ENCODE results near the gene BRD7.
A peak's percentile ranks its signal among the peaks of the same experiment; 100 is the strongest.
"Not testable (repeated sequence)": the region's sequence is repeated elsewhere in the genome, so short reads cannot be mapped to it uniquely, and the experiment has no call there.

The BRD7 gene

DNA sequence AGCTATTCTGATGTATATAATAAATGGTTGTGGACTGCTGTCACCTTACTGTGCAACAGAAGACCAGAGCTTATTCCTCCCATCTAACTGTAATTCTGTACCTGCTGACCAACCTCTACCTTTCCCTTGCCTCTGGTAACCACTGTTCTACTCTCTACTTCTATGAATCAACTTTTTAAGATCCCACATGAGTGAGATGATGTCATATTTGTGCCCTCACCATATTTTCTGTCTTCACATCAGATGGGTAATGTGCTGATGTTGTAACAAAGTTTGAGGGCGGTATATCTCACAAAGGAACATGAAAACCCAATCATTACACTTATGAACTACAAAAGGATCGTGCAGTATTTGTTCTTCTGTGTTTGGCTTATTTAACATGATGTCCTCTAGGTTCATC, 16.8 kb downstream of the BRD7 start:
- Mint-ChIP-seq H3K4me1 (peaks cover 22% of the 10 kb centered on the region), H3K27me3 (no peaks in the 10 kb centered on the region), H3K27ac (no peak overlapping the region), H3K36me3 (peaks cover 17% of the 10 kb centered on the region), H3K4me3 (no peak overlapping the region), H3K9me3 (peaks cover 3% of the 10 kb centered on the region)

DNA sequence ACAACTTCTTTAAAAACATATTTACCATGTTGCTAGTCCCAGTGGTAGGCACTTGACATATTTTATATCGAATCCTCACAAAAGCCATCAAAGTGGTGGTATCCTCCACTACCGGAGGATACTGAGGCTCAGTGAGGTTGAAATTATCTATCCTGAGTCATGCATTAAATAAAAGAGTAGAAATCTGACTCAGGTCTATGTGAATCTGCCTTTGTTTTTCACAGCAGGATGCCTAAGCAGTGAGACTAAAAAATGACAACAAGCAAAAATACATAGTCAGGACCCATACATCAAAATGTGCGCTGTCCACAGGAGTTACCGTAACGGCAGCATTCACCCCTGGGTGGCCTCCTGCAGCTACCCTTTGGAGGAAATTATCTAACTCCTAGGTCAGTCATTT, 17.7 kb downstream of the BRD7 start:
- Mint-ChIP-seq H3K9me3 (peaks cover 3% of the 10 kb centered on the region), H3K36me3 (peaks cover 20% of the 10 kb centered on the region), H3K4me3 (no peak overlapping the region), H3K27ac (no peak overlapping the region), H3K27me3 (no peaks in the 10 kb centered on the region), H3K4me1 (peaks cover 22% of the 10 kb centered on the region)

DNA sequence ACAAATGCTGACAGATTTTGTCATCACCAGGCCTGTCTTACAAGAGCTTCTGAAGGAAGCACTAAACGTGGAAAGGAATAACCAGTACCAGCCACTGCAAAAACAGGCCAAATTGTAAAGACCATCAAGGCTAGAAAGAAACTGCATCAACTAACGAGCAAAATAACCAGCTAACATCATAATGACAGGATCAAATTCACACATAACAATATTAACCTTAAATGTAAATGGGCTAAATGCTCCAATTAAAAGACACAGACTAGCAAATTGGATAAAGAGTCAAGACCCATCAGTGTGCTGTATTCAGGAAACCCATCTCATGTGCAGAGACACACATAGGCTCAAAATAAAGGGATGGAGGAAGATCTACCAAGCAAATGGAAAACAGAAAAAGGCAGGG, 23.6 kb downstream of the BRD7 start:
- H3K4me3 Mint-ChIP-seq, H3K9me3 Mint-ChIP-seq, H3K27ac Mint-ChIP-seq, H3K27me3 Mint-ChIP-seq: not testable (repeated sequence)
- Mint-ChIP-seq H3K36me3 (peaks cover 34% of the 10 kb centered on the region), H3K4me1 (peaks cover 17% of the 10 kb centered on the region)

DNA sequence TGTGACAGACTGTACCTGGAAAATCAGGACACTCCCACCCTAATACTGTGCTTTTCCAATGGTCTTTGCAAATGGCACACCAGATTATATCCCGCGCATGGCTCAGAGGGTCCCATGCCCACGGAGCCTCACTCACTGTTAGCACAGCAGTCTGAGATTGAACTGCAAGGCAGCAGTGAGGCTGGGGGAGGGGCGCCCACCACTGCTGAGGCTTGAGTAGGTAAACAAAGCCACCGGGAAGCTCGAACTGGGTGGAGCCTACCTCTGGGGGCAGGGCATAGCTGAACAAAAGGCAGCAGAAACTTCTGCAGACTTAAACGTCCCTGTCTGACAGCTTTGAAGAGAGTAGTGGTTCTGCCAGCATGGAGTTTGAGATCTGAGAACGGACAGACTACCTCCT, 25.2 kb downstream of the BRD7 start:
- not testable (repeated sequence) for H3K27ac Mint-ChIP-seq
- H3K36me3 Mint-ChIP-seq: peaks cover 25% of the 10 kb centered on the region
- peaks cover 23% of the 10 kb centered on the region for H3K4me1 Mint-ChIP-seq

DNA sequence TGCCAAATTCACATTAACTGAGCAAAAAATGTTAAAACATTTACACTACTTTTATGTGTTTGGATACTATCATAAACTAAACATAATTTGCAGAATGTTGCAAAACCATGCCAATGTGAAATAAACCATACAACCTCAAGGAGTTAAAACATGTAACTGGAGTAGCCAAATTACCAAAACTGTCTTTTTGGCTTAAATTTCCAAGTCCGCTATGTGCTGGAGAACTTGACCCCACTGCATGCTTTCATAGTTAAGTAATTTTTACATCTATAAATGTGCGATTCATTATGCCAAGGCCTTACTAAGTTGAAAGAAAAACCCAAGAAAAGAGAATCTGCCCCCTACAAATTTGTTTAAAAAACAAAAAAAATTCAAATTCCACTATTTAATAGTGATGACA, 28.2 kb downstream of the BRD7 start:
- Mint-ChIP-seq H3K4me1 (peaks cover 25% of the 10 kb centered on the region), H3K4me3 (no peak overlapping the region), H3K36me3 (peaks cover 20% of the 10 kb centered on the region), H3K9me3 (no peaks in the 10 kb centered on the region), H3K27ac (no peak overlapping the region), H3K27me3 (no peaks in the 10 kb centered on the region)

More for the DNA sequence above, 25.2 kb downstream of the BRD7 start:
- not testable (repeated sequence) for H3K27me3 Mint-ChIP-seq, H3K9me3 Mint-ChIP-seq, H3K4me3 Mint-ChIP-seq

DNA sequence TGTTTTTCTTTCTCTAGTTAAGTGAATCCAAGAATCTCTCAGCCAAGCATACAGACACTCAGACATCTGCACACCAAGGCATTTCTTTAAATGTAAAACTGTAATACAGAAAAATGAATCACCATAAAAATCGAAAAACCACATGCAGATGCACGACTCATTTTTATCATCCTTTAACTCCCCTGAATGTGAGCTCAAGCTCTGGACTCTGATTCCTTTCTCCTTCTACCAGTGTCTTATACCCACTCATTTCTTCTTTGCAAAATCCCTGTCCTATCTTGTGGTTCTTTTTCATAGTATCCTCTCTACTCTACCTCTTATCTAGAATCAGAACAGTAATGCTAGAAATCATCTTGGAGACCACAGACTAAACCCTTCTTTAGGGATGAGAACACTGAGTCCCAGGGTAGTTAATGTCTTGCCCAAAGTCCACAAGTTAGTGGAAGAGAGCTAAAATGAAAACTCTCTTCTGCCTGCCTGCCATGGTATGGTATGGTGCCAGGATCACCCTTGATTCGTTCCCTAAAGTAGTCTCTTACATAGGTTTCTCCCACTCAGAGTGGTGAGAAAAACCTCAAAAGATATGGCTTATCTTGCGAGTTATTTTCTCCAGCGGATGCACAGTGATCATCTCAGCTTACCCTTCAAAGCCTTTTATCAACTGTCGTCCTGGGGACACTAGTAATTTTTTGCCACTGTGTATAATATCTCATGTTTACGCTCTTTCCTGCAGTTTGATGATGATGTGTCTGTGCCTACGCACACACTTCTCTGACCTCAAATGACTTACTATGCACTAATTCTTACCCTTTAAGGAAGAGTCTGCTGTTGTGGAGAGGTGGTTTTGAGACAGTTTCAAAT, 30.2 kb downstream of the BRD7 start:
- H3K4me3 Mint-ChIP-seq: peak overlapping the region; percentile 32
- H3K4me1 Mint-ChIP-seq: peaks cover 39% of the 10 kb centered on the region

DNA sequence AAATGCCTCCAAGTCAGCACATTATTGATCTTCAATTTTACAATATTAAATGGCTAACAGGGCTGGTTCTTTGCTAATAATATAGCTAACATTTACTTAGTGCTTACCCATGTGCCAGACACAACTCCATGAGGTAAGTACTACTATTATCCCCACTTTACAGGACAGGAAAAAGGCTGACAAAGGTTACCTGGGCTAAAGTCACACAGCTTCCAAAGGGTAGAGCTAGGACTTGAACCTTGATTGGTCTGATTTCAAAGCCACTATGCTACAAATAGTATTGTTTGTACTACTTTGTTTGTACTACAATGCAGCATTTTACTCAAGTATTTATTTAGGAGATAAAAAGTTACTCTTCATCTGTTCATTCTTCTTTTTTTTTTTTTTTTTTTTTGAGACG, 31.9 kb downstream of the BRD7 start:
- Mint-ChIP-seq H3K27ac (no peak overlapping the region), H3K27me3 (no peaks in the 10 kb centered on the region), H3K9me3 (no peaks in the 10 kb centered on the region), H3K4me3 (no peak overlapping the region), H3K36me3 (peaks cover 22% of the 10 kb centered on the region), H3K4me1 (peaks cover 42% of the 10 kb centered on the region)

More for the DNA sequence above, 30.2 kb downstream of the BRD7 start:
- Mint-ChIP-seq H3K9me3 (no peaks in the 10 kb centered on the region), H3K27me3 (no peaks in the 10 kb centered on the region), H3K27ac (peak overlapping the region; percentile 67), H3K36me3 (peaks cover 13% of the 10 kb centered on the region)

DNA sequence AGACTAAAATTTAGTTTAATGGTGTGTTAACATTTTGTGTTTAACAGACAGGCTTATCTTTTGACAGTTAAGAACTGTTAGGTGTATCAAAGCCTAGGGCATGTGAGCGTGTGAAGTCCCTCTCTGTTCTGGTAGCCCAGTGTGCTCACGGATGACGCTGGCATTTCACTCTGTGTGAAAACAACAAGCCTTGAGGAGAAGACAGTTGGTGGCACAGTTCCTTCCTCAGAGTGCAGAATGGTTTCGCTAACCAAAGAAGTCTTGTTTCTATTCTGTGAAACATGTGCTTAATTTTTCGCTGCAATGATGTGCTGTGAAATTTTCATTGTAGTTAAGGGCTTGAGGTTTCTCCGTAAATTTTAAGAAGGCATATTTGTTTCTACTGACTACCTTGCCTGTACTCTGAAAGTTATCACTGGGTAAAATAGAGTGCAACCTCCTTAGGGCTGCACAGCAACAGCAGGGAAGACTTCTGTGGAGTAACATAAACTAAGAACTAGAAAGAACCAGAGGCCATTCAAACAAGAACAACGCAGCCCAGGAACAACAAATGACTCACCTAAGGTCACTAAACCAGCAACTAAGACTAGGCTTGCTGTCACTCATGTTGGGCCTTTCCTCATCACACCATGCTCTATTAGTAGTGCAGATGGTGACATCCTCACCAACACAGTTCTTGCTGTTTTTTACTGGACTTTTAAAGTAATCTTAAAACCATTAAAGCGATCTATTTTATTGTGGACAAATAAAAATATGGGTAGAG, 33.4 kb downstream of the BRD7 start:
- Mint-ChIP-seq H3K27ac (peak overlapping the region; percentile 47), H3K36me3 (peaks cover 23% of the 10 kb centered on the region), H3K4me3 (peak overlapping the region; percentile 16), H3K9me3 (no peaks in the 10 kb centered on the region), H3K27me3 (no peaks in the 10 kb centered on the region), H3K4me1 (peaks cover 51% of the 10 kb centered on the region)

DNA sequence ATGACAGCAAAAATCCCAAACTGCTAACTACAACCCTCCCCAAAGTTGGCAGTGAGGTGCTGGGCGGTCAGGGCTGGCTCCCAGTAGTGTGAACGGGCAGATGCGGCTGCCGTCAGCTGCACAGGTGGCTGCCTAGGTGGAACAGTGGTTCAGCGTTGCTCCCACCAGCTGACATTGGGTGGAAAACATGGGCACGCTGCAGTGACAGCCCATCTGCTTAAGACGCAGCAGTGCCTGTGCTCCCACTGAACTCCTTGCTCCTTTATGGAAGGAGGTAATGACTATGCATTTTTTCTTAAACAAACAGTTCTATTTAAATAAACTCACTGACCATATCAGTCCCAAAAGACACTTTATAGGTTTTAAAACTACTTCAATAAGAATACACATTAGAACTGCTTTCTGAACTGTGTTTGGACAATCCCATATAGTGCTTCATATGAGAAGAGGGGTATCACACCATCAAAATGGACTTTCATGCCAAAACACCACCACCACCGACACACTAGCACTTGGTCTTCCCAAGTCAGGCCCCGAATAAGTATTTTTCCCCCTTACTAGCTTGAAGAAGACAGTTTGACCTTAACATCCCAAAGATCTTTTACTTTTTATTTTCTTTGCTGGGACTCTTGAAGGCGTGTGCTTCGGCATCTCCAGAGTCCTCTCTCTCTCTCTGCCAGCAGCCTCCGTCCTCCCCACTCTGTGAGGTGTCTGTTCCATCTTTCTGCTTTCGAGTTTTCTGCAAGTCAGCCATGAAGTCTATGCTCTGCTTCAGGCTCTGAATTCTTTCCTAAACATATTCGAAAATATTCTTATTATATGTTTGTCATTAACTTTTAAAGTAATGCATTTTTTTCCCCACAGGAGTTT, 34.4 kb downstream of the BRD7 start:
- Mint-ChIP-seq H3K27me3 (no peaks in the 10 kb centered on the region), H3K9me3 (no peaks in the 10 kb centered on the region), H3K36me3 (peaks cover 25% of the 10 kb centered on the region), H3K4me1 (peaks cover 56% of the 10 kb centered on the region), H3K27ac (peak overlapping the region; percentile 78), H3K4me3 (no peak overlapping the region)

DNA sequence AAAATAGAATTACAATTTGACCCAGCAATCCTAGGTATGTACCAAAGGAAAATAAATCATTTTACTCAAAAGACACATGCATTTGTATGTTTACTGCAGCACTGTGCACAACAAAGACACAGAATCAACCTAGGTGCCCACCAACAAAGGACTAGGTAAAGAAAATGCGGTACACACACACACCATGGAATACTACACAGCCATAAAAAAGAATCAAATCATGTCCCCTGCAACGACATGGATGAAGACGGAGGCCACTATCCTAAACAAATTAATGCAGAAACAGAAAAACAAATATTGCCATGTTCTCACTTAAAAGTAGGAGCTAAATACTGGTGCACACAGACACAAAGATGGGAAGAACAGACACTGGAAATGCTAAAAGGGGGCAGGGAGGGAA, 36.2 kb downstream of the BRD7 start:
- peak overlapping the region; percentile 38 for H3K27ac Mint-ChIP-seq

DNA sequence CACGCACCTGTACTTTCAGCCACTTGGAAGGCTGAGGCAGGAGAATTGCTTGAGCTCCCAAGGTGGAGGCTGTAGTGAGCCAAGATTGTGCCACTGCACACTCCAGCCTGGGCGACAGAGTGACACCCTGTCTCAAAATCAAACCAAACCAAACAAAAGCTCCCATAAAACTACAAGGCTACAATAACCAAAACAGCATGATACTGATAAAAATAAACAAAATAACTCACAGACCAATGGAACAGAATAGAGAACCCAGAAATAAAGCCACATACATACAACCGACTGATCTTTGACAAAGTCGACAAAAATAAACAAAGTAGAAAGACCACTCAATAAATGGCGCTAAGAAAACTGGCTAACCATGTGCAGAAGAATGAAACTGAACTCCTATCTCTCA, 37.2 kb downstream of the BRD7 start:
- Mint-ChIP-seq H3K27ac (no peak overlapping the region), H3K27me3 (no peaks in the 10 kb centered on the region), H3K9me3 (no peaks in the 10 kb centered on the region), H3K4me3 (no peak overlapping the region), H3K36me3 (peaks cover 18% of the 10 kb centered on the region), H3K4me1 (peaks cover 55% of the 10 kb centered on the region)

More for the DNA sequence above, 36.2 kb downstream of the BRD7 start:
- no peaks in the 10 kb centered on the region for H3K9me3 Mint-ChIP-seq
- H3K4me1 Mint-ChIP-seq: peaks cover 50% of the 10 kb centered on the region
- H3K27me3 Mint-ChIP-seq: no peaks in the 10 kb centered on the region
- no peak overlapping the region for H3K4me3 Mint-ChIP-seq
- H3K36me3 Mint-ChIP-seq: peaks cover 19% of the 10 kb centered on the region

DNA sequence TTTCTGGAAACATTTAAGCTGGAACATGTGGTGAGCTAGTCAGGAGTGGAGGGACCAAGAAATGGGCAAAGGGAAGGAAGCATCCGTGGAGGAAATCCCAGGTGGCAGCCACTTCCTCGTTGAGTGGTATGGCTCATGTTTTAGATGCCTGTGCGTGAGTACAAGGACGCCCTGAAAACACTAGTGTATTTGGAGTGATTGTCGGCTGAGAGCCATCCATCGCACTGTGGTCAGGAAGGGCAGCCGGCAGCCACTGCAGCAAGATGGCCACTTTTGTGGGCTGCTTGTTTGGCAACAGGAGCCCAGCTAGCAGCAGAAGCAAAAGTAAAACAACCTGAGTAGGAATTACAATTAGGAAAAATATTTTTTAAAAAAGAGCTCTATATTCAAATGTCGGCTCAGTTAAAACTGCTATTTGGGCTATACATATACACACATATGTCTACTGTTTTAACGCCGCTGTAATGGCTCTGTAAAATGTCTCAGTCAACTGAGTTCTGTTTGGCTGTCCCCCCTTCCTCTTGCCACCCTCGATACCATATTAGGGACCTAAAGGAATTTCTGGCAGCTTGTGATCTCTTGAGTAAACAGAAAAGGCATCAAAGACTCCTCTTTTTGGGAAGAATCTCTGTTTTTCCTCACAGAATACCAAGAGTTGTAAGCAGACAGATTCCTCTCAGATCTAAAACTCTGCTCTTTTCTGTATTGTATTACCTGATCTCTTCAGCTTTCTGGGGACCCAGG, 39.2 kb downstream of the BRD7 start:
- Mint-ChIP-seq H3K9me3 (no peaks in the 10 kb centered on the region), H3K27me3 (no peaks in the 10 kb centered on the region), H3K36me3 (peaks cover 18% of the 10 kb centered on the region), H3K4me1 (peaks cover 55% of the 10 kb centered on the region), H3K4me3 (no peak overlapping the region), H3K27ac (peak overlapping the region; percentile 62)

DNA sequence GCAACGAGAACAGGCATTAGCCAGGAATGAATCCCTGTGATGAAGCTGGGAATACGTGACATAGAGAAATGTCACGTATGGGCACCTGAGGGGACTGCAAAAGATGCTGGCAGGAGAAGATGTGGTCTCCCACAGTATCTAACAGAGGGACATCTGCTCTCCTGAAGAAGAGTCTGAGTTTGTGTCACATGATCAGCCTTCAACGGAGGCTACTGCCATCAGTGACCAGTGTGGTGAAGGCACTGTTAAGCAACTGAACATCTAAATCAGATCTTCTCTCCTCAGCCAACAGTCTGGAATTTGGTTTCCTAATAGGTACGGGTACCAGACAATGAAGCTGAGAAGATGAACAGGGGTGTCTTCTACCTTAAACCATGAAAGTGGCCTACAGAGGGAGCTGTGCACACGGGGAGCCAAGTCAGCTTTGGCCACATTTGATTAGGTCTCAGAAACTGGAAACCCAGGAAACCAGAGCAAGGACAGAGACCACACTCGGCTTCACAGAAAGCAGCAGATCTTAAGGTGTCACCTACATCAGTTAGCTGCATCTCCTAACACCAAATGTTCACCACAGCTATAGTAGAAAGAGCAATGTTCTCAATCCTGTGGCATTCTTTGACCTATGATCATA, 41.8 kb downstream of the BRD7 start:
- Mint-ChIP-seq H3K27me3 (no peaks in the 10 kb centered on the region), H3K27ac (peak overlapping the region; percentile 77), H3K4me1 (peaks cover 62% of the 10 kb centered on the region), H3K9me3 (no peaks in the 10 kb centered on the region), H3K36me3 (peaks cover 16% of the 10 kb centered on the region), H3K4me3 (no peak overlapping the region)

DNA sequence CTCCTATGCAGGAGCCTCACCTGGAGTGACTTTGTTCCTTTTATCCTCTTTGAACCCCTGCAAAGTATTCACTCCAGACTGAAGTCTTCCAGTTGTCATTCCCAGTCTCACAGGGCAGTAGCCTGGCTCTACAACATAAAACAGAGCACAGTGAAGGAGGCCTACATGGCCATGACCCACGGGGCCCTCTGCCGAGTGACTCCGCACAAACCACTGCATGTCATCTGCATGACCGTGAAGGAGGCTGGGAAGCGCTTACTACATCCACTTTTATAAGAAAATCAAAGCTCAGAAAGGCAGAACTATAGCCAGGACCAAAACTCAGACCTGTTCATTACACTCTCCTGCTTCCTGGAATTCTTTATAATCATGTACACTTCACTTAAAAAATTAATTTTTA, 42.5 kb downstream of the BRD7 start:
- H3K27me3 Mint-ChIP-seq: no peaks in the 10 kb centered on the region
- H3K27ac Mint-ChIP-seq: peak overlapping the region; percentile 61
- H3K36me3 Mint-ChIP-seq: peaks cover 15% of the 10 kb centered on the region
- H3K9me3 Mint-ChIP-seq: no peaks in the 10 kb centered on the region
- no peak overlapping the region for H3K4me3 Mint-ChIP-seq
- peaks cover 58% of the 10 kb centered on the region for H3K4me1 Mint-ChIP-seq

Measured in activated naive CD4-positive, alpha-beta T cell treated with anti-CD3 and anti-CD28 coated beads, Interleukin-2, amount 50 U/mL, for 24 hours (primary cell).